ENCODE measurements around the gene PAQR8. TPM values are rescaled to one million over a fixed set of nuclear protein-coding genes. Genes with fewer than 3 reads are reported as not detected.

Gene PAQR8
- total and polyA plus RNA-seq, 2 of the 4 experiments (the other 2 are of a cell fraction): 1.4 to 1.6 TPM

DNA sequence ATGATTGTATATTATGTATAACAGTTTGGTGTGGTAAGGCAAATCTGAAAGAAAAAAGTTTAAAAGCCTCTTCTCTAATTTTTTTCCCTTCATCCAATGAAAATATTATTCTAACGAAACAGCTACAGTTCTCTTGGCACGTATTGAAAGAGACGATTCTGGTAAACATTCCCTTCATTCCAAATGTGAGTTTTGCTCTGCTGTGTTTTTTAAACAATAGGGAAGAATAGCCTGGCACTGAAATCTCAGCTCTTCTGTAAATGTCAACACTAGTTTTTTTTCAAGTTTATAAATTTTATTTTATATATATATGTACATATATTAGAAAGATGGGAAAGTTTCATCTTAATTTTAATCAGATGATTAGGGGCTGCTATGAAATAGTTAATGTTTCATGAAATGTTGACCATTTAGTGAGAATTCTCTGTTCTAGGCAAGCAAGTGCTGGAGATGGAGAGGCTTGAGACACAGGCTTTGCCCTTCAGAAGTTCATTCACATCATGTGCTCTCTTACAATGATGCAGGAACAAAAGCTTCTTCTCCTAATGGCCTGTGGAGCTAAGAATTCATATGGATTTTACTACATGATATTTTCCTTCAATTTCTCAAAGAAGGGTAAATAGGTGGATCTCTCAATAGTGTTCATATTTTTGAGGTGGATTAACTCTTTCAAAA lies 4.1 kb downstream of the PAQR8 start:
- H3K4me2 ChIP-seq (ENCODE audit: low read depth, low read length): no peak overlapping the region
- dilution Hi-C loops (cut with HindIII; ENCODE audit: low sequenced_read_pairs, unreplicated experiment) (no loop called here), in situ Hi-C loops (cut with MboI; ENCODE audit: low sequenced_read_pairs) (no loop called here), intact Hi-C loops (cut with micrococcal nuclease) (no loop called here)
- H3K14ac ChIP-seq (replicated peaks; ENCODE audit: low read depth, low read length): no peak overlapping the region
- H2BK15ac ChIP-seq (ENCODE audit: low read depth, low read length): no peak overlapping the region
- no peaks in the 10 kb centered on the region for H3K9me3 ChIP-seq (ENCODE audit: control insufficient read depth, insufficient read depth, low read length)
- no peak overlapping the region for H3K56ac ChIP-seq (ENCODE audit: extremely low read depth, insufficient read depth, low read length)
- H2AK5ac ChIP-seq (ENCODE audit: low read depth, low read length): no peak overlapping the region
- no peak overlapping the region for H2AFZ ChIP-seq (replicated peaks; ENCODE audit: low read length, poor library complexity)
- H3K36me3 ChIP-seq (ENCODE audit: control insufficient read depth, insufficient read depth, low read length): no peaks in the 10 kb centered on the region
- H2AK9ac ChIP-seq (replicated peaks; ENCODE audit: low read depth, low read length, poor library complexity): no peak overlapping the region
- H3K79me1 ChIP-seq (ENCODE audit: low read depth in 1 of 2, low read length in 2 of 2): peaks cover 0 to 15% of the 10 kb centered on the region in 2 experiments; a peak in 2 of 4 replicates
- no CpG with 5 or more reads among the region's 3 CpGs for WGBS, 2 experiments (ENCODE audit: extremely low coverage in 2 of 2, insufficient read length in 1 of 2)
- no peaks in the 10 kb centered on the region; the same call in 1 of the 2 replicates for H4K20me1 ChIP-seq (ENCODE audit: insufficient read depth, low read length)
- H4K8ac ChIP-seq (ENCODE audit: low read depth in 2 of 2, low read length in 2 of 2): no peak overlapping the region
- no peak overlapping the region for H3K4me3 ChIP-seq (ENCODE audit: insufficient read depth, low read depth, low read length)
- H2BK20ac ChIP-seq (ENCODE audit: low read depth, low read length): no peak overlapping the region
- H3K4ac ChIP-seq (ENCODE audit: low read depth, low read length): peak overlapping the region; percentile 33; the same call in 1 of the 2 replicates
- no peak overlapping the region for H3K27ac ChIP-seq (ENCODE audit: insufficient read depth, low read length)
- peak; percentile 8 for DNase-seq
- no peaks in the 10 kb centered on the region for H3K27me3 ChIP-seq (ENCODE audit: control insufficient read depth, insufficient read depth, low read length)
- no peak overlapping the region for H4K5ac ChIP-seq (ENCODE audit: low read depth, low read length)
- TF ChIP-seq MXI1 (IDR thresholded peaks at IDR 0.05; ENCODE audit: borderline replicate concordance, low read depth, low read length): no peak
- H3K9me1 ChIP-seq (ENCODE audit: insufficient read depth, low read length): peaks cover 3% of the 10 kb centered on the region
- H3K18ac ChIP-seq (ENCODE audit: low read depth, low read length): no peak overlapping the region
- H4K91ac ChIP-seq (ENCODE audit: insufficient read depth, low read depth, low read length): no peak overlapping the region
- no TSS peak for BruUV-seq (replicated peaks)
- no peak for ATAC-seq (ENCODE audit: low read depth)
- no peak overlapping the region for H2BK120ac ChIP-seq (ENCODE audit: low read depth, low read length)
- H3K23ac ChIP-seq (ENCODE audit: low read depth, low read length): no peak overlapping the region
- peaks cover 8% of the 10 kb centered on the region for H3K4me1 ChIP-seq (ENCODE audit: control insufficient read depth, insufficient read depth, low read length)
- ChIA-PET CTCF (no interaction called here), POLR2A (ENCODE audit: unreplicated experiment) (no interaction called here)
- no peak overlapping the region for H3K9ac ChIP-seq (ENCODE audit: low read depth, low read length)
- no peak overlapping the region for H2BK5ac ChIP-seq (ENCODE audit: low read depth, low read length, poor library complexity, severe bottlenecking)
